Activated CD4-positive, alpha-beta T cell treated with anti-CD3 and anti-CD28 coated beads for 24 hours (primary cell): Measurements from ENCODE around the gene ERBIN.
"Not testable (repeated sequence)": the region's sequence is repeated elsewhere in the genome, so short reads cannot be mapped to it uniquely, and the experiment has no call there.

Source experiments
- DNase-seq, 2 donors: peaks; one replicate each; pipeline ENCODE4 v3.0.0-alpha.2; 2020; ENCODE audit warnings: low read depth in 2 of 2

ERBIN gene, protein sequence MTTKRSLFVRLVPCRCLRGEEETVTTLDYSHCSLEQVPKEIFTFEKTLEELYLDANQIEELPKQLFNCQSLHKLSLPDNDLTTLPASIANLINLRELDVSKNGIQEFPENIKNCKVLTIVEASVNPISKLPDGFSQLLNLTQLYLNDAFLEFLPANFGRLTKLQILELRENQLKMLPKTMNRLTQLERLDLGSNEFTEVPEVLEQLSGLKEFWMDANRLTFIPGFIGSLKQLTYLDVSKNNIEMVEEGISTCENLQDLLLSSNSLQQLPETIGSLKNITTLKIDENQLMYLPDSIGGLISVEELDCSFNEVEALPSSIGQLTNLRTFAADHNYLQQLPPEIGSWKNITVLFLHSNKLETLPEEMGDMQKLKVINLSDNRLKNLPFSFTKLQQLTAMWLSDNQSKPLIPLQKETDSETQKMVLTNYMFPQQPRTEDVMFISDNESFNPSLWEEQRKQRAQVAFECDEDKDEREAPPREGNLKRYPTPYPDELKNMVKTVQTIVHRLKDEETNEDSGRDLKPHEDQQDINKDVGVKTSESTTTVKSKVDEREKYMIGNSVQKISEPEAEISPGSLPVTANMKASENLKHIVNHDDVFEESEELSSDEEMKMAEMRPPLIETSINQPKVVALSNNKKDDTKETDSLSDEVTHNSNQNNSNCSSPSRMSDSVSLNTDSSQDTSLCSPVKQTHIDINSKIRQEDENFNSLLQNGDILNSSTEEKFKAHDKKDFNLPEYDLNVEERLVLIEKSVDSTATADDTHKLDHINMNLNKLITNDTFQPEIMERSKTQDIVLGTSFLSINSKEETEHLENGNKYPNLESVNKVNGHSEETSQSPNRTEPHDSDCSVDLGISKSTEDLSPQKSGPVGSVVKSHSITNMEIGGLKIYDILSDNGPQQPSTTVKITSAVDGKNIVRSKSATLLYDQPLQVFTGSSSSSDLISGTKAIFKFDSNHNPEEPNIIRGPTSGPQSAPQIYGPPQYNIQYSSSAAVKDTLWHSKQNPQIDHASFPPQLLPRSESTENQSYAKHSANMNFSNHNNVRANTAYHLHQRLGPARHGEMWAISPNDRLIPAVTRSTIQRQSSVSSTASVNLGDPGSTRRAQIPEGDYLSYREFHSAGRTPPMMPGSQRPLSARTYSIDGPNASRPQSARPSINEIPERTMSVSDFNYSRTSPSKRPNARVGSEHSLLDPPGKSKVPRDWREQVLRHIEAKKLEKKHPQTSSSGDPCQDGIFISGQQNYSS (N-terminal part only)

DNA sequence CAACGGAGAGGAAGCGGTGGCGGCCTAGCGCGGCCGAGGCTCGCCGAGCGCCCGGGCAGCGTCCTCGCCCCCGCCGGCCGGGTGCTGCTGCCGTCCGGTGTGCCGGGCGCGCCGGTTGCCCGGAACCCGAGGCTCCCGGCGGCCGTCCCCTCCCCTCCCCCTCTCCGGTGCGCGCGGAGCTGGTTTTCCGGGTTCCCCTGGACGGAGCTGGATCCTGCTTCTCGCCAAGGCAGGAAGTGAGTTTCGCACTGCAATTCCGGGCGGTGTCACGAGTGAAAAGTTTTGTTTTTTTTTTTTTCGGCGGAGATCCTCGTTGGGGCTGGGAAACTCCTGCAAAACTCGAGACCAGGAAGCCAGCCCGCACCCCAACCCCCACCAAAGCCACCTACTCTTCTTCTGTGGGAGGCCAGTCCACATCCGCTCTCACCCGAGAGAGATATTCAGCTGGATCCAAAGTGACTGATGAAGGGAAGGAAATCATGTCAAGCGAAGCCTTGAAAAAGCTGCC lies at the start of gene ERBIN:
TSS of gene ERBIN (plus strand) at position 300 of the 508 bp plus-strand sequence. CDS start 66,144 bp downstream, outside the sequence.
- DNase-seq = peak; percentile 46 to 59

DNA sequence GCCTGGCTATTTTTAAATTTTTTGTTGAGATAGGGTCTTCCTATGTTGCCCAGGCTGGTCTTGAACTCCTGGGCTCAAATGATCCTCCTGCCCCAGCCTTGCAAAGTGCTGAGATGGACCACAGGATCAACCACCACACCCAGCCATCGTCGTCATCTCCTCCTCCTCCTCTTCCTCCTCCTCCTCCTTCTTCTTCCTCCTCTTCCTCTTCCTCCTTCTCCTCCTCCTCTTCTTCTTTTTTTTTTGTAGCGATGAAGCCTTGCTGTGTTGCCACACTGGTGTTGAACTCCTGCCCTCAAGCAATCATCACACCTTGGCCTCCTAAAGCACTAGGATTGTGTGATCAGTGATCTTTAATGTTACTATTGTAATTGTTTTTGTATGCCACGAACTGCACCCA lies 49.4 kb upstream of the ERBIN start:
- no peak for DNase-seq

DNA sequence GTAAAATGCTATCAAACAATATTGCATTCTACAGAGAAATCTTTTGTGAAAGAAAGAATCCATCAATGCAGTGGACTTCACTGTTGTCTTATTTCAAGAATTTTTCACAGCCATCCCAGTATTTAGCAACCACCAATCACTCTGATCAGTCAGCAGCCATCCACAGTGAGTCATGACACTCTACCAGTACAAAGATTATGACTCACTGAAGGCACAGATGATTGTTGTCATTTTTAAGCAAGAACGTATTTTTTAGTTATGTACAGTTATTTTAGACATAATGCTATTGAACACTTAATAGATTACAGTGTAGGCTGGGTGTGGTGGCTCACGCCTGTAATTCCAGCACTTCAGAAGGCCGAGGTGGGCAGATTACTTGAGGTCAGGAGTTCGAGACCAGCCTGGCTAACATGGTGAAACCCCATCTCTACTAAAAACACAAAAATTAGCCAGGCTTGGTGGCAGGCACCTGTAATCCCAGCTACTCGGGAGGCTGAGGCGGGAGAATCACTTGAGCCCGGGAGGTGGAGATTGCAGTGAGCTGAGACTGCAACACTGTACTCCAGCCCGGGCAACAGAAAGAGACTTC lies 46.6 kb upstream of the ERBIN start:
- not testable (repeated sequence) for DNase-seq

DNA sequence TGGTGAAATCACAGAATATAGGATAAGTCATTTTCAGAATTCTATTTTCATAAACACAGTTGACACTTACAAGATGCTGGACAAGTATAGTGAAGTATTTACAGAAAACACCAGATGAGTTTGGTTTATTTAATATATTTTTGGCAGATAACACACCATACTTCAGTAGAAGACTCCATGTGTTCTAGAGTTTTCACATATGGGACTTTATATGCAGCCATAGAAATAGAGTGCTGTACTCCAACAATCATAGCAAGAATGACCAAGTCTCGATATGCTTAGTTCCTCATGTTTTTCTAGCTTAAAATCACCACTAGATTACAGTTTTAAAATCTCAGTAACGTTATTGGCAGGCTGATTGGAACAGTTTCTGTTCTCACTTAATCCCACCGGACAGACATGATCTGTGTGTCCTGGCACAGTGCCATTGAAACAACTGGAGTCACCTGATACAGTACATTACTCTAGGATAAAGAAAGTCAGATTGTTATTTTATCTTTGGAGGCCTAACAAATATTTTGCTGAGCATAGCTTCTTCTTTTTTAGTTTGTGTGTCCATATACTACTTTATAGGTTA lies 45.8 kb upstream of the ERBIN start:
- no peak for DNase-seq

DNA sequence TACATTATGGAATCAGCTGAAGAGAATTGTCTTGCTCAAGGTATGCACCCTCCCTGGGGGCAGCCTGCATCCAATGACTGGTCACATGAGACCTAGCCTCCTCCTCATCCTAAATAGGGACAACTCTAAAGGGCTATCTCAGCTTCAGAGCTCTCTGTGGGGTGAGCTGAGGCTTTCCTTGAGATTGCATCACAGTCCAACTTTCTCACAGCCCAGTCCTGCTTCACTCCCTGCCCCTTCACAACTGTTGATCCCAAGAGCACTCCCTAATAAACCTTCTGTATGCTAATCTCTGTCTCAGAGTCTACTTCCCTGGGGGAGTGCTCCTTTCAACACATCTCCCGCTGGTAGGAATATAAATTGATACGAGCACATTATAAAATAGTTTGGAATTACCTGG lies 44.1 kb upstream of the ERBIN start:
- no peak for DNase-seq

DNA sequence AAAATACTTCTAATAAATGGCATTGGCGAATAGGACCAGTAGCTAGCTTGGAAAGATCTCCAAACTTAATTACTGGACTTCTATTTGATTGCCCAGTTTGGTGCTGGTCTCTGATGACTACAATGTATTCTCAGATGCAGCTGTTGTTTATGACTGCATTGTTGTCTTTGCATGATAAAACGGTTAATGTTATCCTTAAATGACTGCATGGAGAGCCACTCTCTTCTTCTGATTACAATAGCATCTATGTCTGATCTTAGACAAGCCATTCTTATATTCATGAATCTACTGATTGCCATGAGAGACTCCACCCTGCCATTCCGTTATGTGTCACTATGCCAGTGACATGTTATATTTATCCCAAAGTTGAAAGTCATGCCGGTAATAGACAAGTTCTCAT lies 42.9 kb upstream of the ERBIN start:
- DNase-seq = no peak

DNA sequence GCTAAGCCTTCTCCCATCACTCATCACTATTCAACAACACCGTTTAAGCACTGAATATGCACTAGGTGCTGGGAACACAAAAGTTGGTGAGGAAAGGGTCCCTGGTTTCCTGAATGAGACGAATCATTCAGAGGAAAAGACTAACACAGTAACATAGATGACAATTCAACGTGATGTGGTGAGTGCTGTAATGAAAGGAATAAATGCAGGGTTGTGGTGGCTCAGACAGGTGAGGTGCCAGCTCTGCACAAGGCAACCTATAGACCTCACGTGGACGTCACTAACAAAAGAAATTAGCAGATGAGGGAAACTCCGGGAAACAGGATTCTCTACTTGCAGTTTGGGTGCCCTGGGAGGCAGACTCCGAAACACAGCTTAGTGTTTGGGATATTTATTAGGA lies 40.0 kb upstream of the ERBIN start:
- DNase-seq = no peak

DNA sequence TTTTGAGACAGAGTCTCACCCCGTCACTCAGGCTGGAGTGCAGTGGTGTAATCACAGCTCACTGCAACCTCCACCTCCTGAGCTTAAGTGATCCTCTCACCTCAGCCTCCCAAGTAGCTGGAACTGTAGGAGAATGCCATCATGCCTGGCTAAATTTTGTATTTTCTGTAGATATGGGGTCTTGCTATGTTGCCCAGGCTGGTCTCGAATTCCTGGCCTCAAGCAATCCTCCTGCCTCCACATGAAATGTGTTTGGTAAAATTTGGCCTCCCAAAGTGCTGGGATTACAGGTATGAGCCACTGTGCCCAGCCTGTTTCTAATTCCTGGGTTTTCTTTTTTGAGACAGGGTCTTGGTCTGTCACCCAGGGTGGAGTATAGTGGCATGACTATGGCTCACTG lies 34.4 kb upstream of the ERBIN start:
- DNase-seq = not testable (repeated sequence)

DNA sequence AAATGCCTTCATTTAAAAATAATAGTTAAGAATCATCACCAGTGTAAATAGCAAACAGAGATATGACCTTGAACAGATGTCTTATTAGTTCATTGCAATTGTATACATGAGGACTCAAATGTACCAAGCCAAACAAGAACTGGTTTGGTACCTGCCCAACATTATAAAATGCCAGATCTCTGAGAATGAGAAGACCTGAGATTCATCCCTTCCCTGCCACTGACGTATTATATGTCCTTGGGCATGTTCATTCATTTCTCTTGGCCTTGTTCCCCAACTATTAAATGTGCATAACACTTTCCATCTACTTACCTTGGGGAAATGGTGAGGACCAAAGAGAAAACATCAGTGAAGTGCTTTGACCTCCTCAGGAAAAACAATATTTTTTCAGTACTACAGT lies 33.6 kb upstream of the ERBIN start:
- DNase-seq = no peak

DNA sequence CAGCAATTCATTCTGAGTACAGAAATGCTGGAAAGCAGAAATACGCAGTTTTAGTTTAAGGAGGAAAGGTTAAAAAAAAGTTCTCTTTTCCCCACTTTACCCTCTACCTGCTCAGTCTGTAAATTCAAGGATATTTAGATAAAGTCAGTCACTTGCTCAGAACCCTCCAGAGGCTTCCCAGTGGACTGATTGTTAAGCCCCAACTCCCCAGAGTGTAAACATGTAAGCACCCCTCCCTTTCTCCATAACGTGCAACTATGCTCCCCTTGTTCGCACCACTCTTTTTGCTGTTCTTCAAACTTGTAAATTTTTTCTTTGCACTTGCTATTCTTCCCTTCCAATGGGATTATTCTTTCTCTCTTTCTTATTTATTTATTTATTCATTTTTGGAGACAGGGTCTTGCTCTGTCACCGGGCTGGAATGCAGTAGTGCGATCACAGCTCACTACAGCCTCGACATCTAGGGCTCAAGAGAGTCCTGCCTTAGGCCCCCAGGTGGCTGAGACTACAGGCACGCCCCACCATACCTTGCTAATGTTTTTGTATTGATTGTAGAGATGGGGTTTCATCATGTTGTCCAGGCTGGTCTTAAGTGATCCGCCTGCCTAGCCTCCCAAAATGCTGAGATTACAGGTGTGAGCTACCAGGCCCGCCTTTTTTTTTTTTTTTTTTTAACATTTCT lies 32.5 kb upstream of the ERBIN start:
- no peak for DNase-seq

DNA sequence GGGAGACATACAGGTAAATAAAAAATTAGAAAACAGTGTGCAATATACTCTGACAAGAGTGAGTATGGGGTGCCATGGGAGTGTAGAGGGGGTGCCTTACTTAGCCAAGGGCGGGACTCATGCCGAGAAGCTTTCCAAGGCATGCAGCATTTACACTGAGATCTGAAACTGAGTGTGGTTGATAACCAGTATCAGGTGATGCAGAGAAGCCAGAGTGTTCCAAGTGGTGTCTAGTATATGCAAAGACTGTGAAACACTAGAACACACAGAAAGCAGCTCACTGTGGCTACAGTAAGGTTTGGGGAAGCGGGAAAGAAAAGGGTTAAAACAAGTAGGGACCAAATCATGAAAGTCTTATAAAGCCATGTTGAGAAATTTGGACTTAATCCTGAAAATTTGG lies 30.5 kb upstream of the ERBIN start:
- DNase-seq = no peak

DNA sequence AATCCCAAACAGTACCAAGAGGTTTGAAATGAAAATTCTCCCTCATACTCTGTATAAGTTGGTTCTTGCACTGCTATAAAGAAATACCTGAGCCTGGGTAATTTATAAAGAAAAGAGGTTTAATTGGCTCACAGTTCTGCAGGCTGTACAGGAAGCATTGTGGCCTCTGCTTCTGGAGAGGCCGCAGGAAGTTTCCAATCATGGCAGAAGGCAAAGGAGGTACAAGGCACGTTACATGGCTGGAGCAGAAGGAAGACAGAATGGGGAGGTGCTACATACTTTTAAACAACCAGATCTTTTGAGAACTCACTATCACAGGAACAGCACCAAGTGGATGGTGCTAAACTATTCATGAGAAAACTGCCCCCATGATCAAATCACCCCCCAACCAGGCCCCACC lies 25.6 kb upstream of the ERBIN start:
- DNase-seq = no peak

DNA sequence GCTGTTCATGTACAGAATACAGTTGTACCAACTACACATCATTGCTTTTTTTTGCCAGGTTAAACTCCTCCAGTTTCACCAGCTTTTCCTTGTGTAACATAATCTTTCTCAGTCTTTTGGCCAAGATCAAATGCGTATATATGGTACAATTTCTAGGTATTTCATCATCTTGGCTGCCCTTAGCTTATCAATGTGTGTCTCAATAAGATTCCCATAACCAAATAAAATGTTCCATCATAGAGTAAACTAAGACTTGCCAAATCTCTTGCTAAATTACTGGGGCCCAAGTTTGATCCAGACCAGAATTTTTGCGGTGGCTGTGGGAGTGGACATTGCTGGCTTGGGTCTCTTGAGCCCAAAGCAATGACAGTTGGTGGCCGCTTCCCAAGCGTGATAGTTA lies 24.3 kb upstream of the ERBIN start:
- no peak for DNase-seq

DNA sequence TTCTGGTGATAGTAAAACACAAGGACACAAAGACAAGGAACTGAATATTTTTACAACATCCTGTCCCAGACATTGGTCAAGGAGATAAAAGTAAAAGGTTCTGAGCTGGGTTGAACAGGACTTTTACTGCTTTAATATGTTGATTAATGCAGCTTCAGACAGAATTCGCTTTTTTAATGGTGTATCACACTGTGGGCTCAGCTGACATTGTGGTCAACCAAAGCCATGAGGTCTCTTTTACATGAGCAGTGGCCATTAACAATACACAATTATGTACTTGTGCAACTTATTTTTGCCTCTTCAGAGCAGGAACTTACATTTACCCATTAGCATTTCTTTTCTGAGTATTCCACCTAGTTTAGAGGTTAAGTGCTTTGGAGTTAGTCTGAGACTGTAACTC lies 22.8 kb upstream of the ERBIN start:
- DNase-seq = no peak

DNA sequence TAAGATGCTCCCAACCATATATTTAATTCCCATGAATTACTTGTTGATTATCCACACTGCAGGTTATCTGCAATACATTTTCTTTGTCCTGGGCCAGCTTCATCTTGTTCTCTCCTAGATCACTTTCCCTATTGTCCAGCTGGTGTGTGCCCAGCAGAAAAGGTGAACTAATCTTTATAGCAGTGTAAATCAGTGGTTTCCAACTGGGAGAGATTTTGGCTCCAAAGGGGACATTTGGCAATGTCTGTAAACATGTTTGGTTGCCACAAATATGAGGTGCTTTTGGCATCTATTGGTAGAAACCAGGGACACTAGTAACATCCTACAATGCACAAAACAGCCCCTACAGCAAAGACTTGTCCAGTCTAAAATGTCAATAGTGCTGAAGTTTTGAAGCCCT lies 20.1 kb upstream of the ERBIN start:
- DNase-seq = no peak

DNA sequence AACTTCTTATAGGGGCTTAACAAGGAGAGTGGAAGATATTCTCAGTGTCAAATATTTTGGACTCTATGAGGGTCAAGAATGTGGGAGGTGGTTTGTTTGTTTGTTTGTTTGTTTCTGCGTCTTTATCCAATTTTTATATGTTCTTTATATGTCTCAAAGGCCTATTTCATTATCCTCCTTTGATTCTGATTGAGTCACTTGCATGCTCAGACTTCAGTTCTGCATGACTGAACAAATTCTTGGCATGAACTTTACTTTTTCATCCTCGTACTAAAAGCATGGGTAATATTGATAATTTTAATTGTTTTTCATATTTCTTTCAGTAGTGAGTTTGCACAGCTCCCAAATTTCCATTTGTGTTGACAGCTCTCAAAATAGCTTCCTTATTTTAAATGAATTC lies 19.2 kb upstream of the ERBIN start:
- no peak for DNase-seq

DNA sequence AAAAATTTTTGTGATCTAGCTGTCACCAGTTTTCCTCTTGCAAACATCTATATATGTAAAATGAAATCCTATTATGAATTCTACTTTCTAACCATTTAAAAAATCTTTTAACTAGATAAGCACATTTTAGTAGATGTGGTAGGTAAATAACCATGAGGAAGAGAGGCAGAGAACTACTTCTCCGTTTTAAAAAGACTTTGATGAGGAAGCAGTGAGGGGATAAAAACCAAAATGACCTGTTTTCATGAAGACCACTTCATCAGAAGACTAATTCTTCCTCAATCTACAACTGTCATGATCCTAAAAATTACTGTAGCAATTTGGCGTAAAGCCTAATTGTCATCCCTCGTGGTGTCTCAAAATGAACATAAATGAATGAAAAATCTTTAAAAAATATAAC lies 15.7 kb upstream of the ERBIN start:
- no peak for DNase-seq

DNA sequence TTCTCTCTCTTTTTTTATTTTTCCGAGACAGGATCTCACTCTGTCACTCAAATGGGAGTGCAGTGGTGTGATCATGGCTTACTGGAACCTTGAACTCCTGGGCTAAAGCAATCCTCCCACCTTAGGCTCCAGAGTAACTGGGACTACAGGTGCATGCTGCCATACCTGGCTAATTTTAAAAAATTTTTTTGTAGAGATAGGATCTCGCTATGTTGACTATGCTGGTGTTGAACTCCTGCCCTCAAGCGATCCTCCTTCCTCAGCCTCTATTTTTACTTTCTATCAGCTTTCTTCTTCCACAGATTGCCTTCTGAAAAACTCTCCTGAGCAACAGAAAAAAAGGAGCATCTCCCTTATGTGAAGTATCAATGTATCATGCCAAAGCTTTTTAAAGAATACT lies 14.1 kb upstream of the ERBIN start:
- no peak for DNase-seq

DNA sequence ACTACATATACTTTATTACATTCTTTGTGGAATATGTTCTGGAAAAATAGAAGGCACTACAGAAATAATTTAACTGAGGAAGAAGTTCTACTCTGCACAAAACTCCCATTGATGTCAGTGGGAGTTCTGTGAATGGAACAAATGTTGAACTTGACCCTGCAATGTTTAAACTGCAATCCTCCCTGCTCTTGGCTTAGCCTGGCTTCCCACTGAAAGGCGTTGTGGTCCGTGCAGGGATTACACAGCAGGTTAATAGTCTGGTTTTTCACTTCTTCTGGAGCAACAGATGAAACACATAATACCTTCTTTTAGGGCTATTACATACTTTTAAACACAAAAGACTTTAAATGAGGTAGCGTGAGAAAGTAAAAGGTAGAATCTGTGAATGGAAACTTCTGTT lies 12.9 kb upstream of the ERBIN start:
- DNase-seq = no peak

DNA sequence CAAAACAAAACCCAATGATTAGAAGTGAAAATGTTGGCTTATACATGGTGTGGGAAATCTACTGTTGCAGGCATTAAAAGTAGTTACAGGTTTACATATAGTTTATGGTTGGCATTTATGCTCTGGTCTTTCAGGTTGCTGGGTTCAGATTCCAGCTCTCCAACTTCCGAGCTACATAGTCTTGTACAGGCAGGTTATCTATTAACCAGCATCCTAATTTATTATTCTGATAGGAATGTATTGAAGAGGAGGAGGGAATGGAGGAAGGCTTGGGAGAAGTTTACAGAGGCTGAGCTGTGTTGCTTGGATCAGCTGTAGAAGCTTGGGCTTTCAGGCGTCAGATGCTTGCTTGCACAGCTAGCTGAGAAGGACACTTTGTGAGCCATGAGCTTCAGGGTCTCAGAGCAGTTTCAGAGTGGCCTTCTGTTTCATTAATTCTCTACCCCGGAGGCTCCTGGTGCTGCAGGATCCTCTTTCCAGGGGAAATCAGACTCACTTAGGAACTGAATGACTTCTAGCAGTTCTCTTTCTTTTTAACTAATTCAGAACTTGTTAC lies 11.7 kb upstream of the ERBIN start:
- DNase-seq = no peak
